ENCODE measurements around the gene SSR4.

Gene SSR4

GRCh38 chrX:153766871-153767673 is 27.4 kb upstream of the SSR4 start:
- peaks cover 0 to 69% (median 24%) of the 10 kb centered on the region in 11 experiments; a peak in 11 of 22 replicates for H4K20me1 ChIP-seq
- H3K9me3 ChIP-seq (replicated peaks in 1 of 11): peaks cover 0 to 5% (median 0%) of the 10 kb centered on the region in 11 experiments; a peak in 5 of 22 replicates
- H3K4me2 ChIP-seq: peak overlapping the region; percentile 63 to 84 (median 75)
- H3K27ac ChIP-seq: peak overlapping the region in 2 of 11 experiments; percentile 58 to 71; a peak in 4 of 22 replicates
- H3K9ac ChIP-seq: peak overlapping the region in 3 of 11 experiments; percentile 23 to 66 (median 50); a peak in 2 of 22 replicates
- peaks cover 10 to 67% (median 22%) of the 10 kb centered on the region in 11 experiments; a peak in 19 of 22 replicates for H3K27me3 ChIP-seq
- no peak for TF ChIP-seq Cebpa-rat (IDR thresholded peaks at IDR 0.05)
- no peak overlapping the region; a peak in 1 of 20 replicates for H3K4me3 ChIP-seq
- H3K36me3 ChIP-seq: no peaks in the 10 kb centered on the region
- peaks cover 57 to 63% (median 61%) of the 10 kb centered on the region in 10 experiments for H3K4me1 ChIP-seq

GRCh38 chrX:153767674-153768055 is 26.8 kb upstream of the SSR4 start:
- H4K20me1 ChIP-seq: peaks cover 0 to 70% (median 18%) of the 10 kb centered on the region in 11 experiments; a peak in 11 of 22 replicates
- H3K27me3 ChIP-seq: peaks cover 6 to 61% (median 18%) of the 10 kb centered on the region in 11 experiments; a peak in 19 of 22 replicates
- H3K27ac ChIP-seq: peak overlapping the region in 8 of 11 experiments; percentile 19 to 59 (median 57); a peak in 14 of 22 replicates
- no peak overlapping the region; a peak in 1 of 20 replicates for H3K4me3 ChIP-seq
- peaks cover 57 to 69% (median 65%) of the 10 kb centered on the region in 10 experiments for H3K4me1 ChIP-seq
- H3K36me3 ChIP-seq: no peaks in the 10 kb centered on the region
- H3K4me2 ChIP-seq: peak overlapping the region; percentile 52 to 84 (median 74)
- peaks cover 0 to 9% (median 0%) of the 10 kb centered on the region in 11 experiments; a peak in 6 of 22 replicates for H3K9me3 ChIP-seq (replicated peaks in 1 of 11)
- peak overlapping the region in 8 of 11 experiments; percentile 5 to 57 (median 44); a peak in 4 of 22 replicates for H3K9ac ChIP-seq
- TF ChIP-seq Cebpa-rat (IDR thresholded peaks at IDR 0.05): no peak

- no peak for TF ChIP-seq Cebpa-rat (IDR thresholded peaks at IDR 0.05)
Observed at GRCh38 chrX:153768311-153769157, 25.9 kb upstream of the SSR4 start.

DNA sequence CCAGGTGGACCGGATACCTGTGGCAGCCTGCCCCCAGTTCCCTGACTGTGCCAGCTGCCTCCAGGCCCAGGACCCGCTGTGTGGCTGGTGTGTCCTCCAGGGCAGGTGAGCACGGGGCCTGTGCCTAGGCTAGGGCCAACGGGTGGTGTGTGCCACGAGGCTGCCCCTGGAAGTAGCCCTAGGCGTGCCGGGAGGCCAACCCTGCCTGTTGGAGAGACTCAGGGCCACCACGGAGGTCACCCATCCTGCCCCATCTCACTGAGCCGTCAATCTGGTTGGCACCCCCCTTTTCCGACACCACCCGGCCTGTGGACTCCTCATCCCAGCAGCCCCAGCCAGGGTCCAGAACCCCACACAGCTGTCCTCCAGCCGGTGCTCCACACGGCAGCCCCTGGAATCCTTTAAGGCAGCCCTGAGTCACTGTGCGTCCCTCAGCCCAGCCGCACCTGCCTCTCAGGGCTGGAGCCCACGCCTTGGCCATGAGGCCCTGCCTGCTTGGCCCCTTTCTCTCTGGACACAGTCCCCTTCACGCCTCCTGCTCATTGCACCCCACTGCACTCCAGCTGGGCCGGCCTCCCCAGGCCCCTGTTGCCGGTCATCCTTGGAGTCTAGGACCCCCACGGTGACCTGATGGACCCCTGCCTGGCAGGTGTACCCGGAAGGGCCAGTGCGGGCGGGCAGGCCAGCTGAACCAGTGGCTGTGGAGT is 25.2 kb upstream of the SSR4 start:
- Histone ChIP-seq H3K4me2 (peak overlapping the region; percentile 52 to 84 (median 74); a peak in 17 of 22 replicates), H3K9me3 (replicated peaks in 1 of 11) (peaks cover 0 to 26% (median 14%) of the 10 kb centered on the region in 11 experiments; a peak in 11 of 22 replicates), H3K4me3 (no peak overlapping the region), H4K20me1 (peaks cover 0 to 70% (median 4%) of the 10 kb centered on the region in 11 experiments; a peak in 10 of 22 replicates), H3K27ac (0 out of 22 replicates have a peak overlapping the region, but pooled peaks of 3 of the 11 experiments have one; percentile 35 to 58 (median 56)), H3K36me3 (no peaks in the 10 kb centered on the region), H3K9ac (no peak overlapping the region), H3K4me1 (peaks cover 50 to 60% (median 58%) of the 10 kb centered on the region in 10 experiments), H3K27me3 (peaks cover 0 to 48% (median 7%) of the 10 kb centered on the region in 11 experiments; a peak in 11 of 22 replicates)
- no peak for TF ChIP-seq Cebpa-rat (IDR thresholded peaks at IDR 0.05)

More at GRCh38 chrX:153768311-153769157, 25.9 kb upstream of the SSR4 start:
- H4K20me1 ChIP-seq: peaks cover 0 to 70% (median 10%) of the 10 kb centered on the region in 11 experiments; a peak in 10 of 22 replicates
- H3K9me3 ChIP-seq (replicated peaks in 1 of 11): peaks cover 0 to 18% (median 7%) of the 10 kb centered on the region in 11 experiments; a peak in 9 of 22 replicates
- peaks cover 0 to 52% (median 10%) of the 10 kb centered on the region in 11 experiments; a peak in 14 of 22 replicates for H3K27me3 ChIP-seq
- H3K4me1 ChIP-seq: peaks cover 57 to 68% (median 64%) of the 10 kb centered on the region in 10 experiments
- H3K4me2 ChIP-seq: peak overlapping the region; percentile 52 to 84 (median 74)
- H3K27ac ChIP-seq: peak overlapping the region in 9 of 11 experiments; percentile 19 to 59 (median 56); a peak in 17 of 22 replicates
- H3K36me3 ChIP-seq: no peaks in the 10 kb centered on the region
- H3K9ac ChIP-seq: peak overlapping the region in 9 of 11 experiments; percentile 5 to 57 (median 42); a peak in 9 of 22 replicates
- H3K4me3 ChIP-seq: peak overlapping the region in 1 of 10 experiments; percentile 52; a peak in 3 of 20 replicates

GRCh38 chrX:153769865-153770600 is 24.4 kb upstream of the SSR4 start:
- Histone ChIP-seq H3K4me3 (no peak overlapping the region), H3K27me3 (peaks cover 0 to 41% (median 5%) of the 10 kb centered on the region in 11 experiments; a peak in 9 of 22 replicates), H3K4me1 (peaks cover 43 to 53% (median 51%) of the 10 kb centered on the region in 10 experiments), H3K4me2 (no peak overlapping the region; a peak in 2 of 22 replicates), H3K9ac (no peak overlapping the region), H3K9me3 (replicated peaks in 1 of 11) (peaks cover 0 to 33% (median 22%) of the 10 kb centered on the region in 11 experiments; a peak in 13 of 22 replicates), H3K36me3 (no peaks in the 10 kb centered on the region), H4K20me1 (peaks cover 0 to 67% (median 0%) of the 10 kb centered on the region in 11 experiments; a peak in 9 of 22 replicates), H3K27ac (no peak overlapping the region)
- TF ChIP-seq Cebpa-rat (IDR thresholded peaks at IDR 0.05): no peak

DNA sequence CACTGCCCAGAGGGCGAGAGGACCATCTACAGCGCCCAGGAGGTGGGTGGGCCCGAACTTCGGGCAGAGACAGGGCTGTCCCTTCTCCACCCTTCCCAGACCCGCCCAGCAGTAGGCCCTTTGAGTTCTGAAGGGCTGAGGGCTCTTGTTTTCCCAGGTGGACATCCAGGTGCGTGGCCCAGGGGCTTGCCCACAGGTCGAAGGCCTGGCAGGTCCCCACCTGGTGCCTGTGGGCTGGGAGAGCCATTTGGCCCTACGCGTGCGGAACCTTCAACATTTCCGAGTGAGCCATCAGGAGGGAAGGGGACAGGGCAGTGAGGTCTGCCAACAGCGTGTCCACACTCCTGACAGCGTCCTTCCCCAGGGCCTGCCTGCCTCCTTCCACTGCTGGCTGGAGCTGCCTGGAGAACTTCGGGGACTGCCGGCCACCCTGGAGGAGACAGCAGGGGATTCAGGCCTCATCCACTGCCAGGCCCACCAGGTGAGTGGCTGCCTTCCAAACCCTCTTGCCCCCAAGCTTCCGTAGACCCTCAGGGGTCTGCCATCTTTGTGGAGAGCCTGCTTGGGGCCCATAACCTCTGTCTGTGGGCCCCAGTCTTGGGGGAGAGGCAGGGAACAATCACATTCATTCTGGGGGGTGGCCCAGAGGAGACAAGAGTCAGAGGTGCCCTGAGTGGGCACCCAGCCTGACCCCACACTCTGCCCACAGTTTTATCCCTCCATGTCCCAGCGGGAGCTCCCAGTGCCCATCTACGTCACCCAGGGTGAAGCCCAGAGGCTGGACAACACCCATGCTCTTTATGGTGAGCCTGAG is 23.7 kb upstream of the SSR4 start:
- TF ChIP-seq Cebpa-rat (IDR thresholded peaks at IDR 0.05): no peak
- Histone ChIP-seq H3K36me3 (no peaks in the 10 kb centered on the region), H3K27me3 (peaks cover 0 to 33% (median 5%) of the 10 kb centered on the region in 11 experiments; a peak in 6 of 22 replicates), H3K4me2 (no peak overlapping the region), H3K9me3 (replicated peaks in 1 of 11) (peaks cover 0 to 41% (median 26%) of the 10 kb centered on the region in 11 experiments; a peak in 13 of 22 replicates), H3K9ac (no peak overlapping the region), H3K4me3 (no peak overlapping the region), H4K20me1 (peaks cover 0 to 59% (median 0%) of the 10 kb centered on the region in 11 experiments; a peak in 8 of 22 replicates), H3K4me1 (peaks cover 35 to 46% (median 43%) of the 10 kb centered on the region in 10 experiments), H3K27ac (no peak overlapping the region)

All from BLaER1 treated with 17β-estradiol and CSF1 and Interleukin-3, amounts not matched to agents 10 nM and 100 nM (cell line).